ENCODE results near the gene DNAH8.

Gene DNAH8

GRCh38 chr6:38774929-38775707, 60.0 kb downstream of the DNAH8 start:
- Histone ChIP-seq H2AFZ (ENCODE audit: low read depth, low read length, severe bottlenecking) (peak overlapping the region; percentile 8), H3F3A (ENCODE audit: insufficient read depth) (no peaks in the 10 kb centered on the region; the same call in 1 of the 2 replicates), H3K9me3 (ENCODE audit: insufficient read depth, low read length) (no peaks in the 10 kb centered on the region), H3K27me3 (ENCODE audit: low read length) (no peaks in the 10 kb centered on the region), H3K36me3 (ENCODE audit: low read length) (no peaks in the 10 kb centered on the region), H3K79me2 (ENCODE audit: insufficient read depth, low read length) (no peaks in the 10 kb centered on the region), H3K4me2 (ENCODE audit: low read depth, low read length, poor library complexity, severe bottlenecking) (peak overlapping the region; percentile 51), H4K20me1 (ENCODE audit: low read depth, low read length) (no peaks in the 10 kb centered on the region), H3K9ac (ENCODE audit: low read length) (no peak overlapping the region), H3K9me2 (replicated peaks; ENCODE audit: insufficient read depth, low read length) (no peaks in the 10 kb centered on the region), H3K4me3 (ENCODE audit: insufficient read depth, low read length, poor library complexity, severe bottlenecking) (no peak overlapping the region), H3K27ac (ENCODE audit: low read depth, low read length) (peak overlapping the region; percentile 56)
- TF ChIP-seq CTCF (IDR thresholded peaks at IDR 0.05; ENCODE audit: insufficient read depth, low read length, poor library complexity, severe bottlenecking): no peak
- no peak for TF ChIP-seq EZH2phosphoT487 (conservative IDR thresholded peaks at IDR 0.05; ENCODE audit: low read length)

- peak overlapping the region; percentile 56 for H3K27ac ChIP-seq (ENCODE audit: low read depth, low read length)
- no peak overlapping the region for H3K4me3 ChIP-seq (ENCODE audit: insufficient read depth, low read length, poor library complexity, severe bottlenecking)
- no peaks in the 10 kb centered on the region for H3K27me3 ChIP-seq (ENCODE audit: low read length)
- no peaks in the 10 kb centered on the region for H3K79me2 ChIP-seq (ENCODE audit: insufficient read depth, low read length)
- no peak overlapping the region for H3K9ac ChIP-seq (ENCODE audit: low read length)
- H3K9me3 ChIP-seq (ENCODE audit: insufficient read depth, low read length): no peaks in the 10 kb centered on the region
- H3K9me2 ChIP-seq (replicated peaks; ENCODE audit: insufficient read depth, low read length): no peaks in the 10 kb centered on the region
- peak overlapping the region; percentile 51 for H3K4me2 ChIP-seq (ENCODE audit: low read depth, low read length, poor library complexity, severe bottlenecking)
- H3F3A ChIP-seq (ENCODE audit: insufficient read depth): no peaks in the 10 kb centered on the region; the same call in 1 of the 2 replicates
- peak overlapping the region; percentile 8 for H2AFZ ChIP-seq (ENCODE audit: low read depth, low read length, severe bottlenecking)
- no peaks in the 10 kb centered on the region for H4K20me1 ChIP-seq (ENCODE audit: low read depth, low read length)
- no peaks in the 10 kb centered on the region for H3K36me3 ChIP-seq (ENCODE audit: low read length)
- TF ChIP-seq EZH2phosphoT487 (conservative IDR thresholded peaks at IDR 0.05; ENCODE audit: low read length) (no peak), CTCF (IDR thresholded peaks at IDR 0.05; ENCODE audit: insufficient read depth, low read length, poor library complexity, severe bottlenecking) (no peak)
These were observed 60.8 kb downstream of the DNAH8 start for GRCh38 chr6:38775870-38776269.

GRCh38 chr6:38776515-38776914, 61.4 kb downstream of the DNAH8 start:
- Histone ChIP-seq H4K20me1 (ENCODE audit: low read depth, low read length) (no peaks in the 10 kb centered on the region), H3K4me3 (ENCODE audit: insufficient read depth, low read length, poor library complexity, severe bottlenecking) (no peak overlapping the region), H3K9ac (ENCODE audit: low read length) (no peak overlapping the region), H2AFZ (ENCODE audit: low read depth, low read length, severe bottlenecking) (peak overlapping the region; percentile 13), H3K9me3 (ENCODE audit: insufficient read depth, low read length) (no peaks in the 10 kb centered on the region), H3K36me3 (ENCODE audit: low read length) (no peaks in the 10 kb centered on the region), H3K27me3 (ENCODE audit: low read length) (no peaks in the 10 kb centered on the region), H3K4me2 (ENCODE audit: low read depth, low read length, poor library complexity, severe bottlenecking) (no peak overlapping the region), H3F3A (ENCODE audit: insufficient read depth) (peaks cover 2% of the 10 kb centered on the region; the same call in 1 of the 2 replicates), H3K27ac (ENCODE audit: low read depth, low read length) (peak overlapping the region; percentile 20), H3K79me2 (ENCODE audit: insufficient read depth, low read length) (no peaks in the 10 kb centered on the region), H3K9me2 (replicated peaks; ENCODE audit: insufficient read depth, low read length) (no peaks in the 10 kb centered on the region)
- TF ChIP-seq CTCF (IDR thresholded peaks at IDR 0.05; ENCODE audit: insufficient read depth, low read length, poor library complexity, severe bottlenecking) (no peak), EZH2phosphoT487 (conservative IDR thresholded peaks at IDR 0.05; ENCODE audit: low read length) (no peak)

Data from SU-DHL-6 (cell line).